ENCODE measurements around the gene RASGRP2. TPM values are rescaled to one million over a fixed set of nuclear protein-coding genes. Genes with fewer than 3 reads are reported as not detected.

Gene RASGRP2
- total RNA-seq, 1 experiment from 2014 or later = not detected

DNA sequence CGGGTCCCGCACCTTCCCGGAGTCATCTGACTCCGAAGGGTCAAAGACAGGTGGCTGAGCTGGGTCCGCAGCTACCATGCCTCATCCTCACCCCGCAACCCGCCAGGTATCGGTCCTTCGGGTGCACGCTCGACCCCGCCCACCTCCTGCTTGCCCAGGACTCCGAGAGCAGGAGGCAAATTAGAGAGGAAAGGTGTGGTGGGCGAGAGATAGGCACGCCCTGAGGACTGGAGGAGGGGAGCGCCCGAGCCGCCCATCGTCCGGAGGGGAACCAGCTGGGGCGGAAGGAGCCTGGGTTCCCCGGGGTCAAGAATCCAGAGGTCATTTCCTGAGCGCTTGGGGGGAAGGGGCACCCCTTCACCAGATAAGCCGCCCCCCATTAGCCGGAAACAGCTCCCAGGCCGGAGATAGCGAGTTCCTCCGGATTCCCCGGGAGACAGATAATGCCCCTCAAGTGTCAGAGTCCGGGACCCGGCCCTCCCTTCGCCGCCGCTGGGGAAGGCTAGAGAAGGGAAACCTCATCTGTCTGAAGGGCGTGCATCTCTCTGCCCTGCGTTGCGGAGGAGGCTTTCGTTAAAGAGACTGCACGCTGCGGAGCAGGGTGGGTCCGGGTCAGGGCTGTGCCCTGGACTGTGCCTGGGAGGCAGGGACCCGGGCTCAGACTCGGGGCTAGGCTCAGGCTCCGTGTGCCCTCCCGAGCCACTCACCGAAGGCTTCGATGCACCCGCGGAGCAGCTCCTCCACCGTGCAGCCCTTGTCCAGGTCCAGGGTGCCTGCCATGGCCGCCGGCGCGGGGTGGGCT, 1.7 kb downstream of the RASGRP2 start:
- peak; percentile 36 for DNase-seq (ENCODE audit: low read depth)

GRCh38 chr11:64741375-64742086, 2.4 kb downstream of the RASGRP2 start:
- DNase-seq (ENCODE audit: low read depth) = no peak

- DNase-seq (ENCODE audit: low read depth) = no peak
These were observed 4.1 kb downstream of the RASGRP2 start for GRCh38 chr11:64739871-64740270.

GRCh38 chr11:64736654-64737053, 7.3 kb downstream of the RASGRP2 start:
- DNase-seq (ENCODE audit: low read depth) = no peak

DNA sequence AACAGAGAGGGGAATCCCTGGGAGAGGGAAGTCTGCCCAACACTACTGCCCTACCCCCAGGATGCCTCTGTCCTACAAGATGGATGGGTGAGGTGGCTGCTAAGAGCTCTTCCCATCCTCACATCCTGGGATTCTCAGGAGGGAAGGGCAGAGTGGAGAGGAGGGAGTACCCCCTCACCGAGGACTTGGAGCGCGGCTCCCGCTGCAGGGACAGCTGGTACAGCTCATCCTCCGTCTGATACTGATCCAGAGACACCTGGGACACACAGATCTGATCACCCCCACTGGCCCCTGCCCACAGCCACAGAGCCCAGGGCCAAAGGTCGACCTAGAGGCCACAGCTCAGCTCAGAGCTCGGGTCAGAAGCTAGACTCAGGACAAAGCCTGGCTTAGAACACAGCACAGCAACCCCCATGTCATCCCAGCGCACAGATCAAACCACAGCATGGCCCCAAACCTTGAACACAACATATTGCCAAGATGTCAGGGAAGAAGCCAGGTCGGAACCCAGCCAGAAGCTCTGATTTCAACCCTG, 8.2 kb downstream of the RASGRP2 start:
- DNase-seq (ENCODE audit: low read depth) = no peak

- no peak for DNase-seq (ENCODE audit: low read depth)
These were observed 8.9 kb downstream of the RASGRP2 start for GRCh38 chr11:64734811-64735724.

- DNase-seq (ENCODE audit: low read depth) = no peak
These were observed 12.3 kb downstream of the RASGRP2 start for GRCh38 chr11:64731601-64732000.

DNA sequence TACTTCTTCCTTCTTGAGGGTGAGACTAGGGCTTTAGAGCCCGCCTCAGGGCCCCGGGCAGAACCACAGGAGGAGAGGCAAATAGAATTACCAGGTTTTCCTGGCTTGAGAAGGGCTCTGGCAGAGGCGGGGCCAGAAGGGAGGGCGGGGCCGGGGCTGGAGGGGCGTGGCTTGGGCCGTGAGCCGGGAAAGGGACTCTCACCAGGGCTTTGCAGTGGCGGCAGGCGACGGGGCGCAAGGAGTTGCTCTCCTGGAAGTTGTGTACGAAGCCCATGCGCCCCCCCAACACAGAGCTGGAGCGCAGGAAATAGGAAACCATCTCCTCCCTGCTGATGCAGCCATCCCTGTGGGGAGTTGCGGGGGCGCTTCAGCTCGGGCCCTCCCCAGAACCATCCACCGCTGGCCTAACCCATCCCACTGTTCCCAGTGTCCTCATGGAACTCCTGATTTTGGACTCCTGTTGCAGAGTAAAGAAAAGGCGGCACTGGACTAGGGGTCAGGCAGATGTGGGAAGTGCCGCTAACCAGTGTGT, 14.0 kb downstream of the RASGRP2 start:
- DNase-seq (ENCODE audit: low read depth) = peak; percentile 47

DNA sequence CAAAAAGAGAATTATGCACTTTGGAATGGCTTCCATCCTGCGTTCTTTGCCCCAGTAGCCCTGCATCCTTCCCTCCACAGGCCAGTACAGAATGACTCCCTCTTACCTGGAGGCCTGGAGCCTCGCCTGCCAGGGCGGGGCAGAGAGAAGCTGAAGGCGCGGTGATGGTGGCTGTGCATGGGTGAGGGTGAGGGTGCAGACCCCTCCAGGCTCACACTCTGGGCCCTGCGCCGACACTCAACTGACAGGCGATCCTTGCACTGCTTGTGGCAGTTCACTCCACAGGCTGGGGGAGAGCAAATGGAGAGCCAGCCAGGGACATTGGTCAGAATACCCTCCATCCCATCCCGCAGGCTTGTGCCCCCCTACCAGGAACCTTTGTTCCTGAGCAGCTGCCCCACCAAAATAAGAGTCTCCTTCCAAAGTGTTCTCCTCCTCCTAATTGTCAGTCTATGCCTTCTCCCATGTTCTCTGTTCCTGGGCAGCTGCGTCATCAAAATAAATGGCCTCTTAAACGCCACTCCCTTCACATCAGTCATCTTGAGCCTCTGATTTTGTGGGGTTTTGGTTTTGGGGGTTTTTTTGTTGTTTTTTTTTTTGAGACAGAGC, 15.1 kb downstream of the RASGRP2 start:
- no peak for DNase-seq (ENCODE audit: low read depth)

- DNase-seq (ENCODE audit: low read depth) = no peak
These were observed 16.9 kb downstream of the RASGRP2 start for GRCh38 chr11:64726867-64727530.

DNA sequence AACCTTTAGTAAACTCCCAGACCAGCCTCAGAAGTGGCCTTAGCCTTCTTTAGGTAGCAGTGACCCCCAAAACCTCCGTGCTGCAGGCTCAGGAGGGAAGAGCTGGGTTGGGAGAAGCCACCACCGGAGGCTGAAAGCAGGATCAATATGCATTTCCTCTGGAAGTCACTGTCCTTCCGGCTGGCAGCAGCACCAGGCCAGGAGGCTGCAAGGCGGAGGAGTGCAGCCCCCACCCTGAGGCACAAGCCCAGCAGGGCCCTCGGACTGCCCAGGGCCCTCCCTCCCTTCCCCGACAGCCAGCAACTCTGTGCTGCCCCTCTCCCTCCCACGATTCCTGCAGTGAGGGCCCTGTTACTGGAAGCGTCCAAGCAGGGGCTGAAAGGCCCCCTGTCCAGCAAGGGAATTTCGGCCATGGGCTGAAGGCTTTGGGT, 17.7 kb downstream of the RASGRP2 start:
- DNase-seq (ENCODE audit: low read depth) = no peak

DNA sequence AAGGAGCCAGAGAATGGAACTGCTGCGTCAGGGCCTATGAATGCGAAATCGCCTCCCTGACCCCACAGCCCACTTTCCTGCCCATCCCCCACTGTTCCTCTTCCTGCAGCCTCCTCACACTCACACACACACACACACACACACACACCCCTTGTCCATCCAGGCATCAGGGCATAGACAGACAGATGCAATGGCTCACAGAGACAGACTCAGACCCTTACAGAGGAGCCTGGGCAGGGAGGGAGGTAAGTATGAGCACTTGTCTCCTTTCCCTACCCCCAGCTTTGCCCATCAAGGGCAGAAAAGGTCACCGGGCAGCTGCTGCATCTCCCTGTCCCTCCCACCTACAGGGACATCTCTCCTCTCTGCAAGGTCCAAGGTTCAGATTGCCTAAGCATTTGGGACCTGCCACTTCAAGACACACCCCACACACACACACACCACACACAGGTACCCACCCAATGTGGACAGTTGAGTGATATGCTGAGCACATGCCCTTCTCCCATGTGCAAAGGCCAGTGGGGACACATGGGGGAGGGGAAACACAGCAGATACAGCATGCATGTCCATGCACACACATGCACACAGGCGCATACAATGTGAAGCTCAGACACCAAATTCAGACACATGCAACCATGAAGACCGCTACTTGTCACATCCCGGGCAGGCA, 18.9 kb downstream of the RASGRP2 start:
- DNase-seq (ENCODE audit: low read depth) = no peak

GRCh38 chr11:64723907-64724862, 19.8 kb downstream of the RASGRP2 start:
- DNase-seq (ENCODE audit: low read depth) = no peak

- peak; percentile 89 for DNase-seq (ENCODE audit: low read depth)
These were observed 20.6 kb downstream of the RASGRP2 start, which contains the start of gene NRXN2 for GRCh38 chr11:64723117-64723906. Gene NRXN2, minus strand, starts transcription at chr11:64723197. Its CDS starts 9,498 bp downstream, at chr11:64713699.

- DNase-seq (ENCODE audit: low read depth) = no peak
These were observed 21.5 kb downstream of the RASGRP2 start for GRCh38 chr11:64722141-64723065.

DNA sequence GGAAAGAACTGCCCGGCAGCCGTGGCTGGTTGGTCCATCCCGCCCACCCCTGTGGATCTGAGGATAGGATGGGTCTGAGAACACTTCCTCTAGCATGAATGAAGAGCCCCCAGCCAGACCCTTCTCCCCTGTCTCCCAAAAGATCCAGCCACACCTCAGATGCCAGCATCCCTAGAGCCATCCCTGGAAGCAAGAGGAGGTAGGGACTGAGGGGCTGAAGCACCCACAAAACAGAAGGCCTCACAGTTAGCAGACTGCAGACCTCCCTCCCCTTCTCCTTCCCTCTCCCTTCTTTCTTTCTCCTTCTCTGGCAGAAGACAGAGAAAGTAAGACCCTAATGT, 22.6 kb downstream of the RASGRP2 start:
- no peak for DNase-seq (ENCODE audit: low read depth)

All from Daoy (cell line).